Upper lobe of left lung (tissue), 4 donors: ENCODE data around the gene CAMK4.

ENCODE experiments used
- EP300 ChIP-seq, 4 donors: sonication (generic); formaldehyde crosslinking; IDR thresholded peaks; one replicate each; pipeline ENCODE4 v1.5.1; 2017; ENCODE audit warnings: antibody characterized with exemption in 4 of 4, control low read depth in 2 of 4
- POLR2A ChIP-seq, 4 donors: fragments of 450-650 bp; IDR thresholded peaks; one replicate each; pipeline ENCODE4 v1.5.1; 2016 to 2017; ENCODE audit warnings: antibody characterized with exemption in 4 of 4, mild to moderate bottlenecking in 2 of 4
- POLR2AphosphoS5 ChIP-seq, 2 donors: sonication (generic); formaldehyde crosslinking; IDR thresholded peaks; one replicate each; pipeline ENCODE4 v1.5.1; 2017; ENCODE audit warnings: antibody characterized with exemption in 2 of 2
- TF ChIP-seq, protein P1 (sequence below), 6 experiments: fragments of 450-650 bp in 4 of 6; fragments of 200-600 bp in 2 of 6; sonication (generic) in 2 of 6; IDR thresholded peaks; one replicate each; pipeline ENCODE4 v1.5.1; 2016 to 2019; ENCODE audit warnings: antibody characterized with exemption in 6 of 6

DNA sequence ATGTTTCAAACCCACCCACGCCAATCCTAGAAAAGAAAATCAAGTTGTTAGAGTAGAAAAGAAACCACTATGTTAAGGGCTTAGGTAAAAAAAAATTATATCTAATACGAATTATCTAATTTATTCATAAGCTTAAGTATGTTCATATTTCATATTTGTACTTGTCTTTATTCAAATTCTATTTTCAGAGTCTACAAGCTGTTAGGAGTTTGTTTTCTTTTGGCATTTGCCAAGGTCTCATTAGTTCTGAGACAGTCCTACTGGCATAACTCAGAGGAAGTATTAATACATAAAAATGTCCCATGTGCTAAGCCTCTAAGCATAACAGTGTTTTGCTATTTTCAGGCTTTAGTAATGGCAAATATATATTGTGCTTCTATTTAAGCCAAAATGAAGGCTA is 230.6 kb downstream of the CAMK4 start:
- TF ChIP-seq, protein P1, sequence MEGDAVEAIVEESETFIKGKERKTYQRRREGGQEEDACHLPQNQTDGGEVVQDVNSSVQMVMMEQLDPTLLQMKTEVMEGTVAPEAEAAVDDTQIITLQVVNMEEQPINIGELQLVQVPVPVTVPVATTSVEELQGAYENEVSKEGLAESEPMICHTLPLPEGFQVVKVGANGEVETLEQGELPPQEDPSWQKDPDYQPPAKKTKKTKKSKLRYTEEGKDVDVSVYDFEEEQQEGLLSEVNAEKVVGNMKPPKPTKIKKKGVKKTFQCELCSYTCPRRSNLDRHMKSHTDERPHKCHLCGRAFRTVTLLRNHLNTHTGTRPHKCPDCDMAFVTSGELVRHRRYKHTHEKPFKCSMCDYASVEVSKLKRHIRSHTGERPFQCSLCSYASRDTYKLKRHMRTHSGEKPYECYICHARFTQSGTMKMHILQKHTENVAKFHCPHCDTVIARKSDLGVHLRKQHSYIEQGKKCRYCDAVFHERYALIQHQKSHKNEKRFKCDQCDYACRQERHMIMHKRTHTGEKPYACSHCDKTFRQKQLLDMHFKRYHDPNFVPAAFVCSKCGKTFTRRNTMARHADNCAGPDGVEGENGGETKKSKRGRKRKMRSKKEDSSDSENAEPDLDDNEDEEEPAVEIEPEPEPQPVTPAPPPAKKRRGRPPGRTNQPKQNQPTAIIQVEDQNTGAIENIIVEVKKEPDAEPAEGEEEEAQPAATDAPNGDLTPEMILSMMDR (IDR thresholded peaks at IDR 0.05) = no peak
- TF ChIP-seq POLR2AphosphoS5 (IDR thresholded peaks at IDR 0.05) (no peak), EP300 (IDR thresholded peaks at IDR 0.05) (no peak), POLR2A (IDR thresholded peaks at IDR 0.05) (no peak)
